GM19467 (cell line): ENCODE measurements around the gene TXNDC11.

Experiments used
- ATAC-seq: cut with Tn5 transposase; IDR thresholded peaks from one replicate; pipeline ENCODE4 v1.9.1; 2021; ENCODE audit warnings: mild to moderate bottlenecking, moderate library complexity; ENCODE audit not compliant: unreplicated experiment

Gene TXNDC11

DNA sequence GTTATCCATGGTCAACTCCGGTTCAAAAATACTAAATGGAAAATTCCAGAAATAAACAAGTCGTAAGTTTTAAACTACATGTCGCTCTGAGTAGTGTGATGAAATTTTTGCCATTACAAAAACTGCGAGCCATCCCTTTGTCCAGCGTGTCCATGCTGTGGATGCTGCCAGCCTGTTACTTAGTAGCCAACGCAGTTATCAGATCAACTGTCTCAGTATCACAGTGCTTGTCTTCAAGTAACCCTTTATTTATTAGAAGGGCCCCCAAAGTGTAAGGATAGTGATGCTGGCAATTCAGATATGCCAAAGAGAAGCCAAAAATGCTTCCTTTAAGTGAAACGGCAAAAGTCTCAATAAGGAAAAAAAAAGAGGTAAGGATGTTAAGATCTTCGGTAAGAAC, 50.5 kb downstream of the TXNDC11 start:
- no peak for ATAC-seq

- no peak for ATAC-seq
Observed at GRCh38 chr16:11691771-11692170, 50.9 kb downstream of the TXNDC11 start.

- ATAC-seq = no peak
Observed at GRCh38 chr16:11691235-11691634, 51.4 kb downstream of the TXNDC11 start.

DNA sequence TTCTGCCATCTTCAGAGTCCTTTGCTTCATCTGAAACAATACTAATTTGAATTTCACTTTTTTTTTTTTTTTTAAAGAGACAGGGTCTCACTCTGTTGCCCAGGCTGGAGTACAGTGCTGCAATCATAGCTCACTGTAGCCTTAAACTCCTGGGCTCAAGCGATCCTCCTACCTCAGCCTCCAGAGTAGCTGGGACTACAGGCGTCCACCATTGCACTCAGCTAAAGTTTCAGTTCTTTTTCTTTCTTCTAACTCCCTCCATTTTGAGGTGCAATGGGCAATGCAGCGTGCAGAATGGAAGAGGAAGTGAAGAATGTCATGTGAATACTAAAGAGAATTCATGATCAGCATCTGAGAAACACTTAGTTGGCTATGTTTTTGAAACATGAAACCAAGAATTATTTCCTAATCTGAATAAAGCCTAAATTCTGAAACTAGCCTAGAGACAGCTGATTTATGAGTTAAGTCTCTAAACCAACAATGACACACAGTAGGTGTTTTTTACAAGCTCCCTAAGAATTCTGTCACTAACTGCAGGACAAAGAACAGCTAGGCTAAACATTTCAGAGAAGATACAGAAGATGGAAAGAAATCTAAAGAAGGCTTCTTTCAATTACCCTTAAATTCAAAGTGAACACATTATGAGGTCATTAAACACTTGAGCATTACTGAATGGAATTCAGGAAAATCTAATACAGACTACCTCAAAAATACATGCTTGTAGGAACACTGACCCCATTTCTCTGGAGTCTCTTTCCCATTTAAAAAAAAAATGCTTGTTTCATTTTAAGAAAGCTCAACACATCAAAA, 53.4 kb downstream of the TXNDC11 start:
- peak; percentile 73 for ATAC-seq

GRCh38 chr16:11688520-11688886, 54.2 kb downstream of the TXNDC11 start:
- no peak for ATAC-seq

GRCh38 chr16:11687601-11688519, 54.8 kb downstream of the TXNDC11 start:
- ATAC-seq = no peak

GRCh38 chr16:11686713-11687380, 55.8 kb downstream of the TXNDC11 start:
- no peak for ATAC-seq

DNA sequence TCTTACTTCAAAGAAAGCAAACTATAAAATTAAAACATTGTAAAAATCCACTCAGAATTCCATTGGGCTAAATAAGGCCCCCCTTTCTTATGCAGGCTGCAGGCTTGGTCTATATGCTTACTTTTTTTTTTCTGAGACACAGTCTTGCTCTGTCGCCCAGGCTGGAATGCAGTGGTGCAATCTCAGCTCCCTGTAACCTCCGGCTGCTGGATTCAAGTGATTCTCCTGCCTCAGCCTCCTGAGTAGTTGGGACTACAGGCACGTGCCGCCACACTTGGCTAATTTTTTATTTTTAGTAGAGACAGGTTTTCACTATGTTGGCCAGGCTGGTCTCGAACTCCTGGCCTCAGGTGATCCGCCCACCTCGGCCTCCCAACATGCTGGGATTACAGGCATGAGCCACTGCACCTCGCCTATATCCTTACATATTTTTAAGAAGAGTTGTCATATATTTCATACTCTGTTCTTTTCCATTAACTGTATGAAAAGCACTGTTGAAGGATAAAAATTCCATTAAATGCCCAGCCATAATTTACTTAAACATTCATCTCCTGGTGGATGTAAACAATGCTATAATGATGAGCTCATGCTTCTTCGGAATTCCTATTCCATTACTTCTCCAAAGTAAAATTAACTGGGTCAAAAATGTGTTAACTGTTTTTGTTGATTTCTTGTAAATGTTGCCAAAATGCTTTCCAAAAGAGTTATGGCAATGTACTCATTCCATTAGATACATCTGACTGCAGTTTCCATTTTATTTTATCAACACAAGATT, 56.6 kb downstream of the TXNDC11 start:
- no peak for ATAC-seq

- no peak for ATAC-seq
Observed at GRCh38 chr16:11684231-11685025, 58.2 kb downstream of the TXNDC11 start.

GRCh38 chr16:11683145-11683544, 59.5 kb downstream of the TXNDC11 start:
- no peak for ATAC-seq

- ATAC-seq = no peak
Observed at GRCh38 chr16:11682655-11683096, 60.0 kb downstream of the TXNDC11 start.

- ATAC-seq = peak; percentile 39
Observed at GRCh38 chr16:11681976-11682654, 60.5 kb downstream of the TXNDC11 start.

- ATAC-seq = peak; percentile 32
Observed at GRCh38 chr16:11681556-11681955, 61.1 kb downstream of the TXNDC11 start.

DNA sequence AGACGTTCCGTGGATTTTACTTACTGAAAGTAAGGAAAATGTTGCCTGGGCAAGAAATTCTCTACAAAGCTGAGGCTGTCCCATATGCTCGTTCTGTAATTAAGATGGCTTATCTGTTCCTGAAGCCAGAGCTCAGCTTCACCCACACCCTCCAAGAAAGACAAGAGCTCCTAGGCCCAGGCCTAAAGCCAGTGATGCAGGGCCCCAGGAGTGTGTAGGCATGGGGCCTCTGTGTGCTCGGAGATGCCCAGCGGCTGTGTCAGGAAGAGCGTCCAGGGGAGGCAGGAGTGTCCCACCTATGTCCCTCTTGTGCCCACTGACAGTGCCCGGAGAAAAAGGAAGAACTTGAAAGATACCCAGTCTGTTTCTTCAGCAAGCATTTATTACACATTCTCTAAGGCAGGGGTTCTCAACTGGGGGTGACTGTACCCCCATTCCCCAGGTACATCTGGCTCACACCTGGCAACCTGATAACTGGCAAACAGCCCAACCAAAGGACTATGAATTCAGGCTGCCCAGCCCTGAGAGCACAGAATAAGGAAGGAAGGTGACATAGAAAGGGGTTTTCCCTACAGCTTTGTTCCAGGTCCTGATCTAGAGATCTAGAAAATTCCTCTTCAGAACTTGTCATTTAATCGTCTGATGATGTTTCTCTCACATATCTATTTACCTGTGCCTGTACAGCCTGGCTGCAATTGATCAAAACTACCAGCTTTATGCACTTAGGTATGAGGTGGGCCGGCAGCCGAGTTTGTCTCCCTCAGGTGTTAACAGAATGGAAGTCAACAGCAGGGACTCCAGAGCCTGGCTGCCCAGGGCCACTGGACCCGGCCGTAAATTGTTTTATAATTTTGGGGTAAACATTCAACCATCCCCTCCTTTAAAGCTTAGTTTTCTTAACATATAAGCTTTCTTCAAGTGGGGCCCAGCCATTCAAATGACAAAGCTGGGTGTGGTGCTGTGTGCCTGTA, 62.4 kb downstream of the TXNDC11 start:
- no peak for ATAC-seq

DNA sequence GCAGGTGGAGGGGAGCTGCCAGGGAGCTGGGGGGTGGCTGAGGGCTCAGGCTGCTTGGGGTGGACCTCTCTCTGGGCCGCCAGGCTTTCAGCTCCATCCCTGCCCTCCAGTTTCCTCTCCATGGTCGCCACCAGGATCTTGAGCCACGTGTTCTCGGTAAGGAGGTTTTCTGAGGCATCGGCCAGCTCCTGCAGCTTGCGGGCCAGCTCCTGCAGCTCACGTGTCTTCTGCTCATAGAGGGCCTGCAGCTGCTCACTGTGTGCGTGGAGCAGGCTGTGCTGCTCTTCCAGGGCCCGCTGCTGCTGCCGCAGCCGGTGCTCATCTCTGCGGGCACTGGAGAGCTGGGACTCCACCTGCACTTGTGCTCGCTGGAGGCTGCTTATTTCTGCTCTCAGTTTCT, 63.4 kb downstream of the TXNDC11 start:
- ATAC-seq = no peak

DNA sequence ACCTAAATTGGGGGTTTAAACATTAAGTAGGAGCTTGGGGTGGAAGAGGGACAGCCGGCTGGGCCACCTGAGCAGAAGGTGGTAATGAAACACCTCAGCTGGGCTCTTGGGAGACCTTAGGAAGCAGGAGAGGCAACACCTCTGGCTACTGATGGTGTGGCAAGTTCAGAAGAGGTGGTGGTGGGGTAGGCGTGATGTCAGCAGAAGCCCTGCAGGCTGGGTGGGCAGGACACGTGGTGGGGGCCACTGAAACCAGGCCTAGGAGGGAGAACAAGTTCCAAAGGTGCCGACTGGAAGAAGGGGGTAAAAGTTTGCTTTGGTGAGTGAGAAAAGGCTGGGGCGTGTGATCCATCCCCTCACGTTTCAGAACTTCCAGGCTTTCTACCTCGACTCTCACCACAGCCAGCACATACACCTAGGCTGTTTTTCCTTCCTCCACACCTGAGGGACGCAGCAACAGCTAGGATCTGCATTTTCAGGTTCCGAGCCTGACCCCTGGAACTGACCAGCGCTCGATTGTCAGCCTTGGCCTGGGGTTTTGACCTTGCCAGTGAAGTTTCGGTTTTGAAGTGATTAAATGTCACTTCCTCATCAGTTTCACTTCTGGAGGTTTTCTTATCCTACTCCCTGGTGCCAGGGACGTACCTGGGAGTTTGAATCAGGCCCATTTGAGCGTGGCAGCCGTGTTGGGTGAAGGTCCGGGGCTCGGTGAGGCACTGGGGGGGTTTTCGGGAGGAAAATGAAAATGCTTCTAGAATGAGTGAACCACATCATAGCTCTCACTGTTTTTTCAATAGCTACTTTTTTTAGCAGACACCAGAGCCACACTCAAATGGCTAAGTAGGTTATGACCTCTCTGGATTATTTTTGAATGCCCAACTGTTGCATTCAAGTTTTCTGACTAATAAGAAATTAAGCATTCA, 64.4 kb downstream of the TXNDC11 start:
- ATAC-seq = no peak

GRCh38 chr16:11677451-11677951, 65.2 kb downstream of the TXNDC11 start:
- ATAC-seq = no peak
